GM18499 (cell line): ENCODE measurements around the gene PPP3CA.
A peak's percentile ranks its signal among the peaks of the same experiment; 100 is the strongest.

Experiments
- ATAC-seq: cut with Tn5 transposase; IDR thresholded peaks from one replicate; pipeline ENCODE4 v1.9.1; 2021; ENCODE audit warnings: moderate number of reproducible peaks; ENCODE audit not compliant: insufficient read depth, unreplicated experiment

Gene PPP3CA

GRCh38 chr4:101071241-101071640 is 276.1 kb downstream of the PPP3CA start:
- ATAC-seq = no peak

- no peak for ATAC-seq
Measured at GRCh38 chr4:101068115-101068514, 279.2 kb downstream of the PPP3CA start.

GRCh38 chr4:101067383-101067782 is 279.9 kb downstream of the PPP3CA start:
- ATAC-seq = no peak

- ATAC-seq = no peak
Measured at GRCh38 chr4:101066626-101067170, 280.6 kb downstream of the PPP3CA start.

GRCh38 chr4:101065935-101066485 is 281.3 kb downstream of the PPP3CA start:
- ATAC-seq = no peak

GRCh38 chr4:101065346-101065745 is 282.0 kb downstream of the PPP3CA start:
- ATAC-seq = no peak

- ATAC-seq = no peak
Measured at GRCh38 chr4:101064541-101065180, 282.7 kb downstream of the PPP3CA start.

- ATAC-seq = no peak
Measured at GRCh38 chr4:101055392-101055791, 291.9 kb downstream of the PPP3CA start.

- no peak for ATAC-seq
Measured at GRCh38 chr4:101050837-101051205, 296.5 kb downstream of the PPP3CA start.

- ATAC-seq = no peak
Measured at GRCh38 chr4:101050088-101050836, 297.1 kb downstream of the PPP3CA start.

- no peak for ATAC-seq
Measured at GRCh38 chr4:101049549-101050001, 297.8 kb downstream of the PPP3CA start.

- ATAC-seq = no peak
Measured at GRCh38 chr4:101044766-101045165, 302.6 kb downstream of the PPP3CA start.

- no peak for ATAC-seq
Measured at GRCh38 chr4:101042847-101043246, 304.5 kb downstream of the PPP3CA start.

- no peak for ATAC-seq
Measured at GRCh38 chr4:101040776-101041175, 306.6 kb downstream of the PPP3CA start.

GRCh38 chr4:101039367-101039766 is 308.0 kb downstream of the PPP3CA start:
- peak; percentile 79 for ATAC-seq

GRCh38 chr4:101037938-101038413 is 309.4 kb downstream of the PPP3CA start:
- ATAC-seq = no peak

- no peak for ATAC-seq
Measured at GRCh38 chr4:101037249-101037648, 310.1 kb downstream of the PPP3CA start.

GRCh38 chr4:101035487-101035886 is 311.8 kb downstream of the PPP3CA start:
- ATAC-seq = no peak

GRCh38 chr4:101033986-101034385 is 313.3 kb downstream of the PPP3CA start:
- no peak for ATAC-seq

- ATAC-seq = no peak
Measured at GRCh38 chr4:101032541-101032940, 314.8 kb downstream of the PPP3CA start.

GRCh38 chr4:101031971-101032370 is 315.4 kb downstream of the PPP3CA start:
- no peak for ATAC-seq
